GM04503 (cell line): ENCODE measurements around the gene EFCAB14.
"Not testable (repeated sequence)": the region's sequence is repeated elsewhere in the genome, so short reads cannot be mapped to it uniquely, and the experiment has no call there.

Source experiments
- DNase-seq: peaks from one replicate; pipeline ENCODE4 v3.0.0-alpha.2; 2012; ENCODE audit warnings: low read depth

EFCAB14 gene

DNA sequence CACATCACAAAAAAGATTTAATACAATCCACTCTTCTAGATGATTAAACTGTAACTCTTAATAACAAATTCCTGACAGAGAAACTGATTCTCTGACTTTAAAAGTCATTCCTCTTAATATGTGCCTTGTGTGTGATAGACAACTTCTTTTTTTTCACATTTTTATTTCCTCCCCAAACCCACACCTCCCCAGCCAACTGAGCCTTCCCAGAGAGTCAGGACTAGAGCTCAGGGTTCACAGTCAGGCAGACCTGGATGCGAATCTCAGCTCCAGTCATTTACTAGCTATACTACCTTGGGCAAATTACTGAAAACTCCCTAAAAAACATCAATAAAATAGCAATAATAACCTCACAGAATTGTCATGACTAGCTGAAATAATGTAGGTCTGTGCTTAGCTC, 64.9 kb downstream of the EFCAB14 start:
- DNase-seq = no peak

DNA sequence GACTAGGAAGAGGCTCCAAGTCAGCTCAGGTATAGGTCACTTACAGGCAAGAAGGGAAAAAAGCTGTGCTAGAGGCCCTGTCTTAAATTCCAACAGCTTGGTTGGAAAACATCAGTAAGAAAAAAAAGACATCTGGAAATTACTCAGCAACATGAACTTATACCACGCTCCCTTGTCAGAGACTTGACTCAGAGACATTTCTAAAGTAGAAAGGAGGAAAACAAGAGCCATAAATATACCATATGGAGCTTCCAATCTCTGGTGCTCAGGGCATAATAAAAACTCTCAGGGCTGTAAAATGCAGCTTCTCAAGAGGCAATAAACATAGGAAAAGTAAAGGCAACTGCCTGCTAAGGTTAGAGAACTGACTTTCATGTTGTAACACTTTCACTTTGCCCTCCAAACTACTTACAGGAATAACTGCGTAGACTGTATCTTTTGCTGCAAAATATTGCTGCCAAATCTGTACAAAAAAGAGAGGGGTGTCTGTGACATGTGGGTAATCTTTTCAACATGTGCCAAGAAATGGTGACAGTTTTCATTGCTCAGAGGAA, 65.4 kb downstream of the EFCAB14 start:
- no peak for DNase-seq

DNA sequence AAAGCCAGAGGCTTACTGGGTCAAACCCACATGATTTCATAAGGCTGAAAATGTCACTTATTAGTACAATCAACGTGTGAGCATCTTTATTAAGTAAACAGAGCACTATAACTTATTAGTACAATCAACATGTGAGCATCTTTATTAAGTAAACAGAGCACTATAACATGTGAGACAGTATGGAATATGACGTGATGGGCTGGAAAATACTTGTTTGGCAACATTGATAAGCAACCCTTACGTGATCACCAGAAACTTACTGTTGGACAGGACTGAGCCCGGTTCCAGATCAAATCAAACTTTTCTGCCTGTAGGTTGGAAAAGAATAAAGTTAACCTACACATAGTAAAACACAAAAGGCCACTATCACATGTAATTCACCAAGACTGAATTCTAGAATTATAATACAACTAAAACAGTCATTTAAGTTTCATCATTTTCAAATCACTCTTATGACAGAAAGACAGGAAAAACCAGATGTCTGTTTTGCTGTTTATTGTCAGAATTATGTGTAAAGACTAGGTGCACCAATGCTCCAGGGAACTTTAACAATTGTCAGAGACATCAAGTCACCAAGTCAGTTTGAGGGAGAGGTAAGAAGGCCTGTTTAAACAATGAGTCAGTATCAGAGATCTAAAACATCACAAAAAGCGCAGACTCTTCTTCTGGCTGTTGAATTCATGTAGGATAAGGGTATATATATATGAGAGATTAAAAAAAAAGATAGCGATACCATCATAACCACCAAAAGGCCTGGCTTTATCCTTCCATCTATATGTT, 66.4 kb downstream of the EFCAB14 start:
- DNase-seq = no peak

DNA sequence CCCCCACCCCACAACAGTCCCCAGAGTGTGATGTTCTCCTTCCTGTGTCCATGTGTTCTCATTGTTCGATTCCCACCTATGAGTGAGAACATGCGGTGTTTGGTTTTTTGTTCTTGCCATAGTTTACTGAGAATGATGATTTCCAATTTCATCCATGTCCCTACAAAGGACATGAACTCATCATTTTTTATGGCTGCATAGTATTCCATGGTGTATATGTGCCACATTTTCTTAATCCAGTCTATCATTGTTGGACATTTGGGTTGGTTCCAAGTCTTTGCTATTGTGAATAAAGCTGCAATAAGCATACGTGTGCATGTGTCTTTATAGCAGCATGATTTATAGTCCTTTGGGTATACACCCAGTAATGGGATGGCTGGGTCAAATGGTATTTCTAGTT, 67.8 kb downstream of the EFCAB14 start:
- not testable (repeated sequence) for DNase-seq

DNA sequence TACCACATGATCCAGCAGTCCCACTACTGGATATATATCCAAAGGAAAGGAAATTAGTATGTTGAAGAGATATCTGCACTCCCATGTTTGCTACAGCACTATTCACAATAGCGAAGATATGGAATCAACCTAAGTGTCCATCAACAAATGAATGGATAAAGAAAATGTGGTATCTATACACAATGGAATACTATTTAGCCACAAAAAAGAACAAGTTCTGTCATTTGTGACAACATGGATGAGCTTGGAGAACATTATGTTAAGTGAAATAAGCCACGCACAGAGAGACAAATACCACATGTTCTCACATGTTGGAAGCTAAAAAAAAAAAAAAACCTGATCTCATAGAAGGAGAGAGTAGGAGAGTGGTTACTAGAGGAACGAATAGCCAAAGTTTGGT, 68.4 kb downstream of the EFCAB14 start:
- DNase-seq = no peak

DNA sequence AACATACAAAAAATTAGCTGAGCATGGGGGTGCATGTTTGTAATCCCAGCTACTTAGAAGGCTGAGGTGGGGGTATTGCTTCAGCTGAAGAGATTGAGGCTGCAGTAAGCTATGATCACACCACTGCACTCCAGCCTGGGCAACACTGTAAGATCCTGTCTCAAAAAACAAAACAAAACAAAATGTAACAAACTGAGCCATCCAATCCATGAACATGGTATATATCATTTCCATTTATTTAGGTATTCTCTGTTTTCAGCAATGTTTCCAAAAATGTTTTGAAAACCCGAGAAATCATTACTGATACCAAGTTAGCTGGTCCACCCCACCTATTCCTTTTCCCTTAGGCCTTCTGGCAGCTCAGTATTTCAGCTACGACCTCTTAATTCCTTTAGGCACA, 69.2 kb downstream of the EFCAB14 start:
- DNase-seq = no peak

DNA sequence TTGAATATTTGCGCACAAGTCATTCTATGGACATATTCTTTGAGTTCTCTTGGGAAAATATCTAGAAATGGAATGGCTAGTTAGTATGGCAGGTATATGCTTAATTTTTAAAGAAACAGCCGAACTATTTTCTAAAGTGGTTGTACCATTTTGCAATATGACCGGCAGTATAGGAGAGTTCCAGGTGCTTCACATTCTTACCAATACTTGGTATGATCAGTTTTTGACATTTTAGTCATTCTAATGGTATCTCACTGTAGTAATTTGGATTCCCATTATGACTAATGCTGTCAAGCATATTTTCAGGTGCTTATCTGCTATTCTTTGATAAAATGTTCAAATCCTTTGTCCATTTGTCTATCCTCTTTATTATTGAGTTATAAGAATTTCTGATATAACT, 71.3 kb downstream of the EFCAB14 start:
- DNase-seq = no peak

DNA sequence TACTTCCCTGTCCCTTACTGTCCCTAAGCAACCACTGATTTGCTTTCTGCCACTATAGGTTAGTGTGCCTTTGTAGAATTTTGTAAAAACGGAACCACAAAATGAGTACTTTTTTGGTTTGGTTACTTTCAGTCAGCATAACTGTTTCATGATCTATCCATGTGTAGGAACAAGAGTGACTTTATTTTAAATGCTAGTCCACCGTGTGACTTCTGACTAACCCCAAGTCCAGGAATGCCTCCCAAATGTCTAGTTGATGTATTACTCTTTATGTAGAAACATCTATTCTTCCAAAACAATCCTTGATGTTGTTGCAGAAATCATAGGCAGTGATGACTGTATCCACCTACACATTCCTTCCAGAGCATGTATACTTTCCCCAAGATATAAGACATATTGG, 72.1 kb downstream of the EFCAB14 start:
- DNase-seq = no peak

DNA sequence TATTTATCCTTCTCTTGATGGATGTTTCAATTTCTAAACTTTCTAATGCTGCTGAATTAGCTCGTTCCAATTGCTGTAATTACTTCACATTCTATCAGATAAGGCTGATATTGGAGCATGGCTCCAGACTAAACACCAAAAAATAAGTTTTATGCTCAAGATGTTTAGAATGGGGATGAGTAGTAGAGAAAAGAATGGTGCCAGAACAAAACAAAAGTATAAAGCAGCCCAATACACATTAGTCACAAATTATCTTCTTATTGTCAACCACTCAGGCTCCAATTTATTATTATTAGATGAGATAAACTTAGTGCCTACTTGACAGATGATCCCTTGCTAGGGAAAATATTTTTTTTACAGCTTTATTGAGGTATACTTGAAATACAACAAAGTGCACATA, 72.6 kb downstream of the EFCAB14 start:
- no peak for DNase-seq

DNA sequence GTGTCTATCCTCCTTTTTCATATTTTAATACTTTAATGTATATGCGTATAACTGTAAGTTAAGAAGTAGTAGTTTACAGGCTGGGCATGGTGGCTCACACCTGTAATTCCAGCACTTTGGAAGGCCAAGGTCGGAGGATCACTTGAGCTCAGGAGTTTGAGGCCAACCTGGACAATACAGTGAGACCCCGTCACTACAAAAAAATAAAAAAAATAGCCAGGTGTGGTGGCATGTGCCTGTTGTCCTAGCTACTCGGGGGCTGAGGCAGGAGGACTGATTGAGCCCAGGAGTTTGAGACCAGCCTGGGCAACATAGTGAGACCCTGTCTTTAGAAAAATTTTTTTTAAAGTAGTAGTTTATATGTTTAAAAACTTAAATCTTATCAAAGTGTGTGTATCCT, 73.1 kb downstream of the EFCAB14 start:
- no peak for DNase-seq

DNA sequence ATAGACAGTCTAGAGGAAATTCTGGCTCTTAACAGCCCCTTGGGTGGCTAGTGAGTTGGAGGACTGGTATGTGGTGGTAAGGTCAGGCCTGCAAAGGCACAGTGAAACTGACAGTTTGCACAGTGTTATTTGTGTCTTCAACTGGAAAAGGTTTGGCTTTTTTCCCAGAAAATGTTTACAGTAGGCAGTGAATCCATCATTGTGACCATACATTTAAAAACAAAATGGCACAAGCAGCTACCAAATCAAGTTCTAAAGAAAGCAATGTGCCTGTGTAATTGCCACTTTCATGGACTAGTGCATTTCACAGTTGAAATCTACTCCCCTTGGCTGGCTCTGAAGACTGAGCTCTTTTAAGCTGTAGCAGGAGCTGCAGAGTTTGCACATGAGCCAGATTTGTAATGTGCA, 75.5 kb downstream of the EFCAB14 start:
- DNase-seq = peak; percentile 88

DNA sequence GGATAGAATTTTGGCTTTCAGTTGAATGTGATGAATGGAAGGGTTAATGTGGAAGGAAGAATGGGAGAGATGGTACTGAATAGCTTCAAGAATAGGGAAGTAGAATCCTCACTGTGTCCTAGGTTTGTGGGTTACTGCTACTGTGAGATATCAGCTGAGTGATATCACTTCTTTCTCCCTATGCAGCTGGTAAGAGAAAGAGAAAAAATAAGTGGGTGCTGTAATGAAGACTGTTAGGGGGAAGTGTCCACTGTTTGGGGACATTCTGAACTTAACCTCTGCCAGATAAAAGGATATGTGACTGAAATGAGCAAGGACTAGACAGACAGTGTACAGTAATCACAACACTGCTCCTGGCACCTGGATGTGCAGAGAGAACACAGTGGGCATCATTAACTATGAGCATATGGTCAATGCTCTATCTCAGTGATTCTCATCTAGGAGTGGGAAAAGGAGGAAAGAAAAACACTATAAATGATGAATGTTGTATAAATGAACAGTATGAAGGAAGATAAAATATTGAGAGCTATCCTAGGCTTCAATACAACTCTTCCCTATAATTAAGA, 76.7 kb downstream of the EFCAB14 start:
- no peak for DNase-seq

DNA sequence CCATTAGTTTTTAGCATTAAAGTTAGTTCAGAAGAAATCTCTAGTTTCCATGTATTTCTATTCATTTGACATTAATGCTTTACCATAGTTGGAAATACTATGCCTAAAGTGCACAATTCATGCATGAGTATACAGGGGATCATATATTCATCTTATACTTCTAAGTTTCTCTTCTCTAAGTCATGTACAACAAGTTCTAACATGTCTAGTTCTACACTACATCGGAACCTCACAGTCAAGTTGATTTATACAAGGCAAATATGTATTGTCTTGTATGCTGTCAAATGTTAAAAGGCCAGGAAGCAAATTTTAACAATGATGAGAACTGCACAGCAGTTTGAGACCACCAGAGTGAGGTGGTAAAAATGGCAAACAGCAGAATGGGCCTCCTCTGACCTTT, 79.4 kb downstream of the EFCAB14 start:
- DNase-seq = no peak

DNA sequence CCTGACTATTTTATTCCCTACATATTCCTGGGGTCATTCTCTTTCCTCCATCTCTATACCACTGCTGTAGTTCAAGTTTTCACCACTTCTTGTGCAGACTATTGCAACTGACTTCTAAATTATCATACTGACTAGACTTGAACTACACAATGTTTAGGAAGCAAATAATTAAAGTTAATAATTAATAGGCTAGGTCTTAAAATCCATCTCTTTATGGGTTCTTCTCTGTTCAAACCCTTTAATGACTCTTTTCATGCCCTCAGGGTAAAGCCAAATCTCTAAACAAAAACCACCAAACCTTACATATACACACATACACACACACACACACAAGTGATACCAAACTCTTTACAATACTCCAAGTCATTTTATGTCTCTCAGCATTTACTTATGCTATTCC, 80.0 kb downstream of the EFCAB14 start:
- DNase-seq = no peak

DNA sequence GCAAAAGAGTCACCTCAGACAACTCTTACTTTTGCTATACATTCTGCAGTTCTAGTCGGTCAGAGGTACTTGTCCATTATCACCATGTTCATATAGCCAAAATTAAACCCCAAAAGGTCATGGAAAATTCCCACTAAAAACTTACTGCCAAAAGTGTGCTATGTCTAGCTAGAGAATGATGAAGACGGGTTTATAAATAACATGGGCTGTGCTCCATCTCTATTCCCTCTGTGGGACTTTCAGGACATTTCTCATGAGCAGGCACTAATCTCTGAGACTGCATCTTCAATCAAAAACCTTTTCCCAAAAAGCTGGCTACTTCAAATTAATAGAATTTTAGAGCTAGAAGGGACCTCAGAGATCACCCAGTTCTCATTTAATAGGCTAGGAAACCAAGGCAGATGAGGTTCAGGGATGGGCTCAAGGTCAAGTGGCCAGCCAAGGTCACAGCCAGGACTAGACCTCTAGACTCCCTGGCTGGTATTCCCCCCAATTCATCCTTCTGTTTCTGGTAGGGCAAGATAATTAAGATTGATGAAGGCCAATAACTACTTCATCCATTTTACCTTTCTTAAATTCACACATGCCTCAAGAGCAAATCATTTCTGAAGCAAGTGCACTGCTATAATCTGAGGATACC, 81.3 kb downstream of the EFCAB14 start:
- DNase-seq = no peak

DNA sequence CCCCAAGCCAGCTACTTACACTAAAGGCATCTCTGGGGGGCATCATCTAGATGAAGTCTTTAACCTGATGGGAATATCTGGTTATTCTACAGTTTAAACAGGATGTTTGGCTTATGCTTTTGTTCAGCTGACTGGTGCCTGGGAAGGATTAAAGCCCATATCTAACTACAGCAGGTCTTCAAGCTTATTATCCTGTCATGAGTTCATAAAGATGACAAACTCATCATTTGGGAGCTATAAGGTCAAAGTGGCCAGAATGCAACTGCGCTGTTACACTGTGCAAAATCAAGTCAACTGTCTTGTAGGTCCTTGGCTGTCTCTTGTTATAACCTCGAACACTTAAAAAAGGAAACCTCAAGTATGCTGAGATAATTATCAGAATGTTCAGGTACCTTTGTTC, 83.7 kb downstream of the EFCAB14 start:
- DNase-seq = no peak

DNA sequence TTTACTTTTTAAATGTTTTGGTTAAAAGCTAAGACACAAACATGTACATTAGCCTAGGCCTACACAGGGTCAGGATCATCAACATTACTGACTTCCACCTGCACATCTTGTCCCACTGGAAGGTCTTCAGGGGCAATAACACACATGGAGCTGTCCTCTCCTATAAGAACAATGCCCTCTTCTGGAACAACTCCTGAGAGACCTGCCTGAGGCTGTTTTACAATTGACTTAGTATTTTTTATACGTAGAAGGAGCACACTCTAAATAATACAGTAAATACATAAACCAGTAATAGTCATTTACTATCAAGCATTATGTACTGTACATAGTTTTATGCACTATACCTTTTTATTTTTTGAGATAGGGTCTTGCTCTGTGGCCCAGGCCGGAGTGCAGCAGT, 88.2 kb downstream of the EFCAB14 start:
- no peak for DNase-seq
